Measurements from ENCODE around the gene CEACAM19. TPM values are rescaled to one million over a fixed set of nuclear protein-coding genes. Genes with fewer than 3 reads are reported as not detected.
A peak's percentile ranks its signal among the peaks of the same experiment; 100 is the strongest.
"Not testable (repeated sequence)": the region's sequence is repeated elsewhere in the genome, so short reads cannot be mapped to it uniquely, and the experiment has no call there.

CEACAM19 gene
- total and polyA plus RNA-seq, 2 of the 4 experiments (the other 2 are of a cell fraction), result 0.72 to 9.3 TPM

DNA sequence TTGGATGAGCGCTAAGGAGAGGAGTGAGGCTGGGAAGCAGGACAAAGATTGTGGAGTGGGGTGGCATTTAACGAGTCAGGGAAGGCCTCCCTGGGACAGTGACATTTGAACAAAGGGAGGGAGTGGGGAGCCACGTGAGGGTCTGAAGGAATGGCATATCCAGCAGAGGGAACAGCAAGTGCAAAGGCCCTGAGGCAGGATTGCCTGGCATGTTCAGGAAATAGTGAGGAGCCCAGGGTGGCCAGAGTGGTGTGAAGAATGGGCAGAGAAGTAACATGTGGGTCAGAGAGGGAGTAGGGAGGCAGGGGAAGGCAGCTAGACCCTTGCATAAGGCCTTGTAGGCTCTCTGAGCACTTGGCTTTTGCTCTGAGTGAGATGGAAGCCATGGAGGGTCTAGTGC lies 42.5 kb upstream of the CEACAM19 start:
- no peak overlapping the region for H3K27ac ChIP-seq (ENCODE audit: insufficient read depth, low read length)
- H3K14ac ChIP-seq (replicated peaks; ENCODE audit: low read depth, low read length), result no peak overlapping the region; the same call in 1 of the 2 replicates
- ATAC-seq (ENCODE audit: low read depth) (no peak), DNase-seq (no peak)
- H3K4me2 ChIP-seq (ENCODE audit: low read depth, low read length), result no peak overlapping the region
- H4K20me1 ChIP-seq (ENCODE audit: insufficient read depth, low read length), result no peaks in the 10 kb centered on the region; the same call in 1 of the 2 replicates
- H2AK5ac ChIP-seq (ENCODE audit: low read depth, low read length), result peak overlapping the region; percentile 30
- H3K9me3 ChIP-seq (ENCODE audit: control insufficient read depth, insufficient read depth, low read length), result peaks cover 2% of the 10 kb centered on the region; the same call in 1 of the 2 replicates
- 79% methylated on average over 2 of the region's 3 CpGs; no CpG with 5 or more reads in 1 of the 2 experiments for WGBS, 2 experiments (ENCODE audit: extremely low coverage in 2 of 2, insufficient read length in 1 of 2)
- H2BK15ac ChIP-seq (ENCODE audit: low read depth, low read length), result 0 out of 3 replicates have a peak overlapping the region, but pooled peaks have one; percentile 3
- intact Hi-C loops (cut with micrococcal nuclease), result no loop called here
- H2BK5ac ChIP-seq (ENCODE audit: low read depth, low read length, poor library complexity, severe bottlenecking), result no peak overlapping the region
- CTCF ChIA-PET, result no interaction called here
- H3K9me1 ChIP-seq (ENCODE audit: insufficient read depth, low read length), result peaks cover 17% of the 10 kb centered on the region
- no peak overlapping the region for H3K18ac ChIP-seq (ENCODE audit: low read depth, low read length)
- peak overlapping the region; percentile 61; the same call in 1 of the 2 replicates for H3K4ac ChIP-seq (ENCODE audit: low read depth, low read length)
- in situ Hi-C loops (cut with MboI; ENCODE audit: low sequenced_read_pairs), result no loop called here
- H4K8ac ChIP-seq (ENCODE audit: low read depth in 2 of 2, low read length in 2 of 2), result no peak overlapping the region
- dilution Hi-C loops (cut with HindIII; ENCODE audit: low sequenced_read_pairs, unreplicated experiment), result no loop called here
- H3K9ac ChIP-seq (ENCODE audit: low read depth, low read length), result no peak overlapping the region
- H2AK9ac ChIP-seq (replicated peaks; ENCODE audit: low read depth, low read length, poor library complexity), result peak overlapping the region; percentile 0
- peaks cover 6% of the 10 kb centered on the region; the same call in 1 of the 2 replicates for H3K36me3 ChIP-seq (ENCODE audit: control insufficient read depth, insufficient read depth, low read length)
- peaks cover 12% of the 10 kb centered on the region for H3K4me1 ChIP-seq (ENCODE audit: control insufficient read depth, insufficient read depth, low read length)
- no peak overlapping the region for H3K4me3 ChIP-seq (ENCODE audit: insufficient read depth, low read depth, low read length)
- H4K5ac ChIP-seq (ENCODE audit: low read depth, low read length), result no peak overlapping the region
- H3K23ac ChIP-seq (ENCODE audit: low read depth, low read length), result no peak overlapping the region
- no peak for TF ChIP-seq FOS (IDR thresholded peaks at IDR 0.05; ENCODE audit: low read depth, low read length)
- TF ChIP-seq RCOR1 (IDR thresholded peaks at IDR 0.05; ENCODE audit: insufficient replicate concordance, low read length), result no peak
- no peak for TF ChIP-seq MAZ (IDR thresholded peaks at IDR 0.05; ENCODE audit: borderline replicate concordance, low read depth, low read length)
- no peak for TF ChIP-seq POLR2A (IDR thresholded peaks at IDR 0.05; ENCODE audit: low read depth, low read length)
- TF ChIP-seq RFX5 (IDR thresholded peaks at IDR 0.05; ENCODE audit: low read depth, low read length), result no peak
- TF ChIP-seq RAD21 (IDR thresholded peaks at IDR 0.05; ENCODE audit: low read length), result no peak
- no peak for TF ChIP-seq CEBPB (IDR thresholded peaks at IDR 0.05; ENCODE audit: low read depth, low read length)
- TF ChIP-seq SMC3 (IDR thresholded peaks at IDR 0.05; ENCODE audit: low read depth, low read length), result no peak
- TF ChIP-seq MAFK (IDR thresholded peaks at IDR 0.05; ENCODE audit: low read depth, low read length), result no peak
- no peak for TF ChIP-seq CHD1 (IDR thresholded peaks at IDR 0.05; ENCODE audit: low read depth, low read length)
- TF ChIP-seq MXI1 (IDR thresholded peaks at IDR 0.05; ENCODE audit: borderline replicate concordance, low read depth, low read length), result no peak
- POLR2A ChIA-PET (ENCODE audit: unreplicated experiment), result no interaction called here
- H2BK120ac ChIP-seq (ENCODE audit: low read depth, low read length), result peak overlapping the region; percentile 32; the same call in 1 of the 2 replicates
- no peak overlapping the region for H3K56ac ChIP-seq (ENCODE audit: extremely low read depth, insufficient read depth, low read length)
- no peaks in the 10 kb centered on the region; a peak in 1 of 4 replicates for H3K79me1 ChIP-seq (ENCODE audit: low read depth in 1 of 2, low read length in 2 of 2)
- no peak overlapping the region for H2AFZ ChIP-seq (replicated peaks; ENCODE audit: low read length, poor library complexity)
- BruUV-seq (replicated peaks), result no TSS peak
- no peaks in the 10 kb centered on the region for H3K27me3 ChIP-seq (ENCODE audit: control insufficient read depth, insufficient read depth, low read length)
- H2BK20ac ChIP-seq (ENCODE audit: low read depth, low read length), result peak overlapping the region; percentile 32; the same call in 1 of the 2 replicates
- H4K91ac ChIP-seq (ENCODE audit: insufficient read depth, low read depth, low read length), result peak overlapping the region; percentile 13

DNA sequence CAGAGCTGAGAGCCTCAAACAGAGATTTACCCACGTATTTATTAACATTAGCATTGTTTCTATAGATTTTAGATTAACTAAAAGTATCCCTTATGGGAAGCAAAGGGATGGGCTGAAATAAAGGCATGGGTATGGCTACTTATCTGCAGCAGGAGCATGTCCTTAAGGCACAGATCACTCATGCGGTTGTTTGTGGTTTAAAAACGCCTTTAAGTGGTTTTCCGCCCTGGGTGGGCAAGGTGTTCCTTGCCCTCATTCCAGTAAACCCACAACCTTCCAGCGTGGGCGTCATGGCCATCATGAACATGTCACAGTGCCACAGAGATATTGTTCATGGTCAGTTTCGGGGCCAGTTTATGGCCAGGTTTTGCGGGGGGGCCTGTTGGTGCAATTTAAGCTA lies 39.7 kb upstream of the CEACAM19 start:
- H2AK9ac ChIP-seq (replicated peaks; ENCODE audit: low read depth, low read length, poor library complexity); H3K36me3 ChIP-seq (ENCODE audit: control insufficient read depth, insufficient read depth, low read length); H3K79me1 ChIP-seq (ENCODE audit: low read depth in 1 of 2, low read length in 2 of 2); ATAC-seq (ENCODE audit: low read depth); H3K4me3 ChIP-seq (ENCODE audit: insufficient read depth, low read depth, low read length); in situ Hi-C loops (cut with MboI; ENCODE audit: low sequenced_read_pairs); dilution Hi-C loops (cut with HindIII; ENCODE audit: low sequenced_read_pairs, unreplicated experiment); H3K4me2 ChIP-seq (ENCODE audit: low read depth, low read length); H4K20me1 ChIP-seq (ENCODE audit: insufficient read depth, low read length); H4K8ac ChIP-seq (ENCODE audit: low read depth in 2 of 2, low read length in 2 of 2); H4K5ac ChIP-seq (ENCODE audit: low read depth, low read length); H3K27ac ChIP-seq (ENCODE audit: insufficient read depth, low read length); H2BK5ac ChIP-seq (ENCODE audit: low read depth, low read length, poor library complexity, severe bottlenecking); intact Hi-C loops (cut with micrococcal nuclease); POLR2A ChIA-PET (ENCODE audit: unreplicated experiment); H2BK15ac ChIP-seq (ENCODE audit: low read depth, low read length); H3K27me3 ChIP-seq (ENCODE audit: control insufficient read depth, insufficient read depth, low read length); DNase-seq; H2AK5ac ChIP-seq (ENCODE audit: low read depth, low read length); H2BK120ac ChIP-seq (ENCODE audit: low read depth, low read length); H4K91ac ChIP-seq (ENCODE audit: insufficient read depth, low read depth, low read length); BruUV-seq (replicated peaks); H3K56ac ChIP-seq (ENCODE audit: extremely low read depth, insufficient read depth, low read length); H3K14ac ChIP-seq (replicated peaks; ENCODE audit: low read depth, low read length); H3K18ac ChIP-seq (ENCODE audit: low read depth, low read length); H3K4ac ChIP-seq (ENCODE audit: low read depth, low read length); H3K9me3 ChIP-seq (ENCODE audit: control insufficient read depth, insufficient read depth, low read length); H3K23ac ChIP-seq (ENCODE audit: low read depth, low read length); H3K9ac ChIP-seq (ENCODE audit: low read depth, low read length); H2AFZ ChIP-seq (replicated peaks; ENCODE audit: low read length, poor library complexity); H2BK20ac ChIP-seq (ENCODE audit: low read depth, low read length): not testable (repeated sequence)
- peaks cover 21% of the 10 kb centered on the region for H3K4me1 ChIP-seq (ENCODE audit: control insufficient read depth, insufficient read depth, low read length)
- H3K9me1 ChIP-seq (ENCODE audit: insufficient read depth, low read length), result peaks cover 13% of the 10 kb centered on the region
- WGBS, 2 experiments (ENCODE audit: extremely low coverage in 2 of 2, insufficient read length in 1 of 2), result 100% methylated on average over 4 of the region's 8 CpGs; no CpG with 5 or more reads in 1 of the 2 experiments
- CTCF ChIA-PET, result interaction anchor here (0.6 kb wide), 2 partner anchors 37 to 297 kb away, joined by 3 read pairs; no protein-coding TSS in a partner anchor

All from IMR-90 (cell line).